K562 (cell line): ENCODE data around the gene CD55. TPM values are rescaled to one million over a fixed set of nuclear protein-coding genes. Genes with fewer than 3 reads are reported as not detected.

ENCODE experiments used
- CEBPG ChIP-seq, 3 experiments: fragments of 200-800 bp in 1 of 3; sonication (Bioruptor generic) in 1 of 3; sonication (generic) in 1 of 3; formaldehyde crosslinking in 1 of 3; IDR thresholded peaks in 2 of 3; conservative IDR thresholded peaks in 1 of 3; 2 replicates each; pipeline versions ENCODE4 v1.6.1 to v1.8.0; 2016 to 2022; ENCODE audit warnings: missing compliant biosample characterization in 2 of 3, missing genetic modification characterization in 2 of 3, mild to moderate bottlenecking in 1 of 3, missing genetic modification reagents in 1 of 3
- IRF9 ChIP-seq: fragments of 450-650 bp; IDR thresholded peaks from 2 replicates; pipeline ENCODE4 v1.6.1; 2016; ENCODE audit warnings: missing biosample characterization, missing genetic modification characterization
- POLR2H ChIP-seq: IDR thresholded peaks from 2 replicates; pipeline ENCODE4 v1.6.1; 2016; ENCODE audit warnings: missing genetic modification characterization, low read depth, mild to moderate bottlenecking, control low read depth, missing compliant biosample characterization, moderate library complexity
- POLR3A ChIP-seq: IDR thresholded peaks from 2 replicates; pipeline ENCODE4 v1.6.1; 2011; ENCODE audit warnings: borderline replicate concordance, mild to moderate bottlenecking, moderate library complexity; ENCODE audit not compliant: insufficient read length, insufficient read depth; ENCODE audit errors: extremely low read depth
- SMARCC2 ChIP-seq: fragments of 450-650 bp; IDR thresholded peaks from 2 replicates; pipeline ENCODE4 v1.6.1; 2017; ENCODE audit warnings: antibody characterized with exemption, moderate library complexity, mild to moderate bottlenecking, low read depth
- SMARCE1 ChIP-seq: fragments of 450-650 bp; IDR thresholded peaks from 2 replicates; pipeline ENCODE4 v1.7.1; 2016; ENCODE audit warnings: mild to moderate bottlenecking
- SRF ChIP-seq, 2 experiments: fragments of 250-450, 450-650 bp in 1 of 2; sonication (Bioruptor Pico) in 1 of 2; sonication (generic) in 1 of 2; formaldehyde crosslinking; IDR thresholded peaks; 2 replicates each; pipeline versions ENCODE4 v1.5.0 to v1.5.1; 2020 to 2022; ENCODE audit warnings: mild to moderate bottlenecking in 1 of 2, missing genetic modification reagents in 1 of 2
- ZBTB2 ChIP-seq: fragments of 450-650 bp; IDR thresholded peaks from 2 replicates; pipeline ENCODE4 v1.6.1; 2016; ENCODE audit warnings: antibody characterized with exemption
- ZBTB40 ChIP-seq, 2 experiments: fragments of 450-650 bp in 1 of 2; sonication (generic) in 1 of 2; formaldehyde crosslinking in 1 of 2; IDR thresholded peaks; 2 replicates each; pipeline versions ENCODE4 v1.7.1 to v1.9.0; 2016 to 2022; ENCODE audit warnings: inconsistent platforms in 1 of 2, mild to moderate bottlenecking in 1 of 2, missing genetic modification reagents in 1 of 2
- ZNF512 ChIP-seq: IDR thresholded peaks from 2 replicates; pipeline ENCODE4 v1.6.1; 2016; ENCODE audit warnings: missing genetic modification characterization, missing compliant biosample characterization
- polyA plus RNA-seq, 8 experiments: library from polyadenylated mRNA; depleted of rRNA in 4 of 8; stranded (reverse) in 5 of 8; unstranded in 3 of 8; fragments of >200 nt; fragmentation: Nextera tagmentation in 2 of 8; fragmentation: Illumina TruSeq in 1 of 8; extraction: Ambion mirVana in 2 of 8; extraction: Trizol in 1 of 8; gene quantifications; 2 replicates each; pipeline versions ENCODE4 v1.2.1 to v1.2.3, GENCODE V29; 2011 to 2014; ENCODE audit warnings: inconsistent platforms in 1 of 8, missing spikeins in 1 of 8
- total RNA-seq, 7 experiments: library from RNA; depleted of rRNA in 6 of 7; stranded (reverse); fragments of >200 nt in 6 of 7; fragmentation: Illumina TruSeq in 2 of 7; extraction: Trizol in 2 of 7; gene quantifications; 2 replicates each; pipeline versions ENCODE4 v1.2.1 to v1.2.3, GENCODE V29; 2011 to 2021; ENCODE audit warnings: low replicate concordance in 1 of 7

Gene CD55
- total and polyA plus RNA-seq, 9 of the 15 experiments (the other 6 are each of a cell fraction or from before 2014, with no cell fraction given) = 17.7 to 150 (median 97.0) TPM

- TF ChIP-seq ZBTB40 (IDR thresholded peaks at IDR 0.05) (0 out of 2 replicates have a peak, but pooled peaks have one; percentile 16), ZBTB40 (CRISPR knock-in tag; IDR thresholded peaks at IDR 0.05) (no peak), SMARCE1 (peak; percentile 34; the same call in 1 of the 2 replicates), ZNF512 (peak; percentile 44; the same call in 1 of the 2 replicates), CEBPG (CRISPR knock-in tag; IDR thresholded peaks at IDR 0.05) (peak; percentile 43; the same call in 1 of the 2 replicates), CEBPG (tag; conservative IDR thresholded peaks at IDR 0.05 in 1 of 2, IDR thresholded peaks at IDR 0.05 in 1 of 2) (peak in 1 of 2 experiments; percentile 75; a peak in 1 of 4 replicates), IRF9 (tag) (peak; percentile 37; the same call in 1 of the 2 replicates), POLR3A (no peak), POLR2H (tag) (peak; percentile 65), SMARCC2 (no peak), SRF (CRISPR knock-in tag; IDR thresholded peaks at IDR 0.05) (peak in 1 of 2 experiments; percentile 16; a peak in 1 of 4 replicates), ZBTB2 (peak; percentile 22; the same call in 1 of the 2 replicates)
Measured at GRCh38 chr1:207308451-207309190, 12.9 kb upstream of the CD55 start (continued).
